Subcutaneous adipose tissue (tissue), 4 donors: ENCODE measurements around the gene NKG7. TPM values are rescaled to one million over a fixed set of nuclear protein-coding genes. Genes with fewer than 3 reads are reported as not detected.

ENCODE experiments used
- total RNA-seq, 4 donors: library from RNA; depleted of rRNA; stranded (reverse); fragments of >200 nt; gene quantifications; one replicate each; pipeline ENCODE4 v1.1.0, GENCODE V29; 2016
- TF ChIP-seq, protein P1 (sequence below): fragments of 450-650 bp; IDR thresholded peaks from one replicate; pipeline ENCODE4 v1.5.1; 2016; ENCODE audit warnings: low read depth, mild to moderate bottlenecking, control low read depth, antibody characterized with exemption, moderate library complexity

Gene NKG7, protein sequence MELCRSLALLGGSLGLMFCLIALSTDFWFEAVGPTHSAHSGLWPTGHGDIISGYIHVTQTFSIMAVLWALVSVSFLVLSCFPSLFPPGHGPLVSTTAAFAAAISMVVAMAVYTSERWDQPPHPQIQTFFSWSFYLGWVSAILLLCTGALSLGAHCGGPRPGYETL
- 1 to 10 TPM; 1.6 to 3.7 (median 2.7) TPM for total RNA-seq

DNA sequence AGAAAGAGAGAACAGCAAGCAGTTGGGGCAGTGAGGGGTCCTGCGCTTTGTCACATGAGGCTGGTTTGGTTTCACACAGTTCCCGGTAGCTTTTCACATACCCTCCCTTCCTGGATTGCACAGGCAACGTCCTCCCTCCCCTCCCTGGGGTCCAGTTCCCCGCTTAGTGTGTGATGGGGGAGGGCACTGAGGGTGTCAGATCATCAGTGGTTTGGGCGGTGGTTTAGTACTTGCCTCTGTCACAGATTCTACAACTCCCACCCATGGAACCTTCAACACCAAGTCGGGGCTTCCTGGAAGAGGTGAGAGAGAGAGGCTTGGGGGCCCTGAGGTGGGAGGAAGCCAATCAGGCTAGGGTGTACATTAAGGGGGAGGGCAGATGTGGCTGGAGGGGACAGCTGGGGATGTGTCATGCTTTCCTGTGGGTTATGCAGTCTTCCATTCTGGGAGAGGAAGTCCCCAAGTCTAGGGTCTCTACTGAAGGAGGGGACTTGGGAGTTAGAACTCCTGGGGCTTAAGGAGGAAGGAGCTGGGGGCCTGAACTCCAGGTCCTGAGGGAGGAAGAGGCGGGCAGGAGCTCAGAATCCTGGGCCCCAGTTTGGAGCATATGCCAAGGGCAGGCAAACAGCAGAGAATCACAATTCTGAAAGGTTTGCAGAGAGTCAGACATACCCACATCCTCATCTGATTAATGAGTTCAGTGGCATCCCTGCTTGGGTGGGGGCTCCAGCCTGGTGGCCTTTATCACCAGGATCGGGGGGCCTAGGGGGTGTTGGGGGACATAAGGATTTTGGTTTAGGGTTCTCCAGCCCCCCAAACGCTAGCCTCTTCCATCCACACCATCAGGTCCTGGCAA, at the start of gene NKG7:
Gene NKG7, minus strand, starts transcription at position 6 of the 856 bp plus-strand sequence. CDS start 119 bp downstream, outside the sequence.
- TF ChIP-seq, protein P1, sequence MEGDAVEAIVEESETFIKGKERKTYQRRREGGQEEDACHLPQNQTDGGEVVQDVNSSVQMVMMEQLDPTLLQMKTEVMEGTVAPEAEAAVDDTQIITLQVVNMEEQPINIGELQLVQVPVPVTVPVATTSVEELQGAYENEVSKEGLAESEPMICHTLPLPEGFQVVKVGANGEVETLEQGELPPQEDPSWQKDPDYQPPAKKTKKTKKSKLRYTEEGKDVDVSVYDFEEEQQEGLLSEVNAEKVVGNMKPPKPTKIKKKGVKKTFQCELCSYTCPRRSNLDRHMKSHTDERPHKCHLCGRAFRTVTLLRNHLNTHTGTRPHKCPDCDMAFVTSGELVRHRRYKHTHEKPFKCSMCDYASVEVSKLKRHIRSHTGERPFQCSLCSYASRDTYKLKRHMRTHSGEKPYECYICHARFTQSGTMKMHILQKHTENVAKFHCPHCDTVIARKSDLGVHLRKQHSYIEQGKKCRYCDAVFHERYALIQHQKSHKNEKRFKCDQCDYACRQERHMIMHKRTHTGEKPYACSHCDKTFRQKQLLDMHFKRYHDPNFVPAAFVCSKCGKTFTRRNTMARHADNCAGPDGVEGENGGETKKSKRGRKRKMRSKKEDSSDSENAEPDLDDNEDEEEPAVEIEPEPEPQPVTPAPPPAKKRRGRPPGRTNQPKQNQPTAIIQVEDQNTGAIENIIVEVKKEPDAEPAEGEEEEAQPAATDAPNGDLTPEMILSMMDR = no peak

DNA sequence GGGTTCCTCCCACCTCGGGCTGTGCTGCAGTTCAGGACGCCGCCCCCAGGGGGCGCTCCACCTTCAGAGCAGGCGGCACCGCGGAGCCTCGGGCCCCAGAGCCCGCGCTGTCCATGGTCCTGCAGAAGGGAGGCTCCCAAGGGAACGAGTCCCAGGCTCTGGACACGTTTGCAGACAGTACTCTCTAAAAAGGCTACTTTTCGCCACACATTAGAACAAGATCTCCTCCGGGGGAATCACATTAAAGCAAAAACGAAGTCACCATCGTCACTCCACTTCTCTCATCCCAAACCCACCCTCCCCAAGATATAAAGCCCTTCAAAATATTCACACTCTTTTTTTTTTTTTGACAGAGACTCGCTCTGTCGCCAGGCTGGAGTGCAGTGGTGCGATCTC, 49.6 kb upstream of the NKG7 start:
- TF ChIP-seq, protein P1 = no peak

DNA sequence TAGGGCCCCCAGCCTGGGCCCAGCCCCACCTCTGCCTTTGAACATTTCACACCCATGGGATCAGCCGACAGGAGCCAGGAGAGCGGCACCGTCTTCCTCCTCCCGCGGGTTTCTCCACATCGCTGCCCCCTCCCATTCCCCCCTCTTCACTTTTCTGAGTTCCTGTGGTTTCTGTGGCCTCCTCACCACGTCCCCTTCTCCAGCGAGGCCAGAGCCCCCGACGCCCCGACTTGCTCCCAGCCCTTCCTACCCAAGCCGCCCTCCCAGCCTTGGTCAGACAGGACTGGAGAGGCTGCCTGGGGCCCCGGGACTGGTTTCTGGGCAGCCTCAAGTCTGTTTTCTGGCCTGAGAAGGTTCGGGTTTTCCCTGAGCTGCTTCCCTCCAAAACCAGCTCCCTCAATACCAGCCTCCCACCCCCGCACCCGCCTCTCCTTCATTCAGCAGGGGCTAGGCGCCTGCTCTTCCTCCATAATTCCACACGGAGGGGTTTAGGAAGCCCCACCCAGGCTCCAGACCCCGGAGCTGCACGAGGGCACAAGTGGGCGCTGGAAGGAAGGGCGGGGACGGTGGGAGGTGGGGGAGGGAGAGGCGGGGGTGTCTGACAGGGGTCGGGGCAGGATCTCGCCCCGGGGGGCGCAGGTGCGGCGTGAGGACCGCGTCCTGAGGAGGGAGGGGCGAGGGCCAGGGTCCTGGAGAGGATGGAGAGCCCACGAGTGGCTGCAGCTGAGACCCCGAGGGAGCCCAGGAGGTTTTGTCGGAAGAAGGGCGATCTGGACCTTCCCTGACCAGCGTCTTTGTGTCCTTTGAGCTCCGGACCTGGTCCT, 49.0 kb upstream of the NKG7 start:
- TF ChIP-seq, protein P1 = no peak

DNA sequence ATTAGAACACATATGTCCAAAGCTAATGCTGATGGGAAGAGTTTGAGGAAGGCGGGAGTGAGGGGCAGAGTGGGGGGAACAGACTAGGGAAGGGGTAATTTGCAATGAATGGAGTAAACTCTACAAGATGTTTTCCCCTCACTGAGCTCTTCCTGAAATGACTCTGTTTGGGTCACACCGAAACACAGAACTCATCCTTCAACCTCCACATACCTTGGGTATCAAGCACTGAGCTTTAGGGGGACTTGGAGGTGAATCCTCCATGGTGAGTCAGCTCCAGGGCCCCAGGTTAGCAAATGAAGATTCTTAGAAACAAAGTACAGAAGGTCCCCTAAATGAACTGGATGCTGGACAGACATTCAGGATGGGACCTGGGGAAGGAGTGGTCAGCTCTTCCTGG, 46.3 kb upstream of the NKG7 start:
- TF ChIP-seq, protein P1 = no peak

DNA sequence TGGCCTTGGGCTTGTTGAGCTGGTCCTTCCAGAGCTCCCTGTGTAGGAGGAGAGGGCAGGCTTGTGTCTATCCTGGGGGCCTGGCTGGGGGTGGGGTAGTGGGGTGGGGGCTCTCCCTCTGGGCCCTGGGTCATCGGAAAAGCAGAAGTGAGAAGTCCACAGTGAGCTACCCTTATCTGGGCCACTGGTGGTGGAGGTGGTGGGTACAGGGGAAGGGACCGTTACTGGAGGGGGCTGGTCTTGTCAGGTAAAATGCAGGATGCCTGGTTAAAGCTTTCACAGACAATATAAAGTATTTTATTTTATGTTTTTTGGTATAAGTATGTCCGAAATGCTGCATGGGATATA, 45.3 kb upstream of the NKG7 start:
- TF ChIP-seq, protein P1 = no peak

DNA sequence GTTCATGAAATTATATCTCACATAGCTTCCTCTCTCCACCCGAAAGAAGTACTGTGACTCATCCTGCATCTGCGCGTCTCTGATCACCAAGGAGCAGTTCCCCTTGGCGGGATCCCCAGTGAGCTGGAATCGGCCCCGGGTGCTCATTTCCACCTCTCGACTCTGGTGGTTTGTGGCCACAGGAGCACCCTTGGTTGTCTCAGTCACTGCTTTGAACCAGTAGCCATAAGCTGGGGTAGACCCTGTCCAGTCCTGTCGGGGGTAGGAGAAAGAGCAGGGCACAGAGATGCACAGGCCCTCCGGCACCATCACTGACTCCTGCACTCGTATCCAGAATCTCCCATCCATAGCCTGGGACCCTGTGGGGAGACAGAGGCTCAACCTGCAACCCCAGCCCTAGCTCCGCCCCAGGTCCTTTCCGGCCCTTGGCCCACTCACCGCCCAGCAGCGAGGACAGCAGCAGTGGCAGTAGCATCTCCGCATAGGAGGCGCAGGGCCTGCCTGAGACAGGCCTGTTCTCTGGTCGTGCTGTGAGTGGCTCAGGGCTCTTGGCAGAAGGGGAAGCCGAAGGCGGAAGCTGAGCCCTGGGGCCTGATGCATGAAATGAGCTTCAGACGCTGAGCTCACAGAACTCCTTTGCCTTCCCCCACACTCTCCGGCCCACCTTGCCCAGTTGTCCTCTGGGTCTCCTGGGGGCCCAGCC, 44.8 kb upstream of the NKG7 start, which contains the start of gene SIGLEC10:
Gene SIGLEC10, minus strand, starts transcription at position 536 of the 703 bp plus-strand sequence. Its CDS starts 61 bp downstream, at position 475.
- TF ChIP-seq, protein P1 = no peak
